GM12878 (cell line): ENCODE measurements around the gene PIEZO2. TPM values are rescaled to one million over a fixed set of nuclear protein-coding genes. Genes with fewer than 3 reads are reported as not detected.

Experiments
- ATAC-seq: fragments of 200-7000 bp; cut with Tn5 transposase; 3 replicates; pipeline ENCODE4 v1.9.1; 2020; ENCODE audit warnings: mild to moderate bottlenecking, moderate library complexity
- BruUV-seq: library from RNA; stranded (reverse); fragments of 400-500 nt; replicated peaks from 2 replicates; lab custom pipeline; 2021; lab: Mats Ljungman, UMichigan
- CTCF ChIA-PET: fragments of 300-600 bp; sonication (Branson Sonifier 250); formaldehyde crosslinking; extraction: SDS; loops from one replicate; lab custom pipeline; 2021; ENCODE audit warnings: inconsistent platforms; lab: Yijun Ruan, JAX
- POLR2A ChIA-PET: fragments of 350-600 bp; formaldehyde crosslinking; extraction: SDS; loops from one replicate; lab custom pipeline; 2021; ENCODE audit warnings: inconsistent platforms; lab: Charles Lee
- RAD21 ChIA-PET: fragments of 300-600 bp; sonication (Branson Sonifier 250); formaldehyde crosslinking; loops from one replicate; lab custom pipeline; 2023; ENCODE audit warnings: antibody characterized with exemption; ENCODE audit not compliant: unreplicated experiment; lab: Charles Lee
- SMC1A ChIA-PET: fragments of 300-600 bp; sonication (Branson Sonifier 250); formaldehyde crosslinking; loops from one replicate; lab custom pipeline; 2023; ENCODE audit not compliant: unreplicated experiment, uncharacterized antibody; lab: Charles Lee
- DNase-seq: peaks from one replicate; pipeline ENCODE4 v3.0.0-alpha.2; 2011; ENCODE audit warnings: low read depth, low spot score
- FAIRE-seq: peaks from 3 replicates; lab custom pipeline; 2011; peaks lifted over from hg19 to GRCh38; lab: Jason Lieb, UNC
- H2AFZ ChIP-seq: 2 replicates; pipeline ENCODE4 v1.6.0; 2011; ENCODE audit warnings: low read depth, low read length, control low read depth; ENCODE audit not compliant: control insufficient read depth
- H3K27ac ChIP-seq: 2 replicates; pipeline ENCODE4 v1.5.1; 2011; ENCODE audit warnings: control low read depth; ENCODE audit not compliant: control insufficient read depth, insufficient read depth
- H3K27me3 ChIP-seq, 2 experiments: replicated peaks in 1 of 2; 2 replicates each; pipeline versions ENCODE4 v1.6.0 to v1.6.1; 2011; ENCODE audit warnings: low read length in 1 of 2; ENCODE audit not compliant: control insufficient read depth in 2 of 2, insufficient read depth in 2 of 2
- H3K36me3 ChIP-seq, 2 experiments: 2 replicates each; pipeline ENCODE4 v1.5.1; 2011; ENCODE audit warnings: low read length in 1 of 2; ENCODE audit not compliant: control insufficient read depth in 2 of 2, insufficient read depth in 2 of 2
- H3K4me1 ChIP-seq: 2 replicates; pipeline ENCODE4 v1.6.1; 2011; ENCODE audit warnings: mild to moderate bottlenecking, low read length, moderate library complexity, mixed read lengths; ENCODE audit not compliant: control insufficient read depth, insufficient read depth
- H3K4me2 ChIP-seq: 2 replicates; pipeline ENCODE4 v1.6.0; 2011; ENCODE audit warnings: control low read depth; ENCODE audit not compliant: control insufficient read depth, insufficient read depth
- H3K4me3 ChIP-seq: fragments of 200-600 bp; sonication (generic); 2 replicates; pipeline ENCODE4 v1.5.1; 2016
- H3K79me2 ChIP-seq: 2 replicates; pipeline ENCODE4 v1.6.0; 2011; ENCODE audit warnings: low read length; ENCODE audit not compliant: control insufficient read depth, insufficient read depth
- H3K9ac ChIP-seq: 2 replicates; pipeline ENCODE4 v1.8.0; 2011; ENCODE audit warnings: low read length, control low read depth, mixed read lengths; ENCODE audit not compliant: control insufficient read depth, insufficient read depth
- H3K9me3 ChIP-seq: replicated peaks from 3 replicates; pipeline ENCODE4 v1.5.1; 2011; ENCODE audit warnings: mild to moderate bottlenecking, low read length; ENCODE audit not compliant: control insufficient read depth, insufficient read depth
- H4K20me1 ChIP-seq: 2 replicates; pipeline ENCODE4 v1.6.0; 2011; ENCODE audit not compliant: control insufficient read depth, insufficient read depth
- CREB1 ChIP-seq: IDR thresholded peaks from 2 replicates; pipeline ENCODE4 v1.6.1; 2012; ENCODE audit warnings: low read depth, mild to moderate bottlenecking, inconsistent platforms
- IRF5 ChIP-seq: fragments of 450-650 bp; IDR thresholded peaks from 2 replicates; pipeline ENCODE4 v1.6.1; 2017; ENCODE audit warnings: borderline replicate concordance
- POLR2A ChIP-seq: IDR thresholded peaks from 2 replicates; pipeline ENCODE4 v1.6.1; 2011; ENCODE audit warnings: low read depth, mild to moderate bottlenecking, low read length
- POU2F2 ChIP-seq: IDR thresholded peaks from 3 replicates; pipeline ENCODE4 v1.6.1; 2011; ENCODE audit warnings: low read depth, mild to moderate bottlenecking, low read length, borderline replicate concordance
- SMAD1 ChIP-seq: fragments of 450-650 bp; IDR thresholded peaks from 2 replicates; pipeline ENCODE4 v1.6.1; 2018; ENCODE audit warnings: mild to moderate bottlenecking, low read depth; ENCODE audit not compliant: partially characterized antibody
- SUPT20H ChIP-seq: IDR thresholded peaks from 2 replicates; pipeline ENCODE4 v1.6.1; 2011; ENCODE audit warnings: low read depth, mild to moderate bottlenecking, low read length, moderate library complexity, borderline replicate concordance; ENCODE audit not compliant: control insufficient read depth
- WGBS: methylation state at CpG from one replicate; pipeline ENCODE4 v1.1.6; 2016; ENCODE audit warnings: low lambda C conversion rate; ENCODE audit not compliant: insufficient replicate concordance, insufficient coverage; ENCODE audit errors: missing lambda C conversion rate; 5-methylcytosine and 5-hydroxymethylcytosine counted together
- in situ Hi-C: fragments of 300-500 bp; cut with MboI; formaldehyde crosslinking; loops from 9 replicates; pipeline ENCODE4 v1.14.3; 2018; ENCODE audit warnings: mixed read lengths
- intact Hi-C: fragments of 100-400 bp; cut with micrococcal nuclease; formaldehyde crosslinking; loops from one replicate; pipeline ENCODE4 v1.14.2; 2022; ENCODE audit not compliant: unreplicated experiment
- polyA plus RNA-seq, 11 experiments: library from polyadenylated mRNA; depleted of rRNA in 4 of 11; unstranded in 6 of 11; stranded (reverse) in 5 of 11; fragments of >200 nt; fragmentation: Nextera tagmentation in 4 of 11; fragmentation: Illumina TruSeq in 1 of 11; extraction: Ambion mirVana in 4 of 11; extraction: Trizol in 1 of 11; gene quantifications; 1 replicate in 1 of 11; 2 replicates in 10 of 11; pipeline versions ENCODE4 v1.2.1 to v1.2.3, GENCODE V29; 2011 to 2016; ENCODE audit warnings: inconsistent platforms in 2 of 11, missing spikeins in 2 of 11, low read depth in 1 of 11
- total RNA-seq, 4 experiments: library from RNA; depleted of rRNA in 3 of 4; stranded (reverse); fragments of >200 nt in 3 of 4; fragmentation: Illumina TruSeq in 1 of 4; extraction: Trizol in 1 of 4; gene quantifications; 2 replicates each; pipeline versions ENCODE4 v1.2.1 to v1.2.3, GENCODE V29; 2013 to 2021
- TF ChIP-seq, protein P1 (sequence below): fragments of 150-350 bp; IDR thresholded peaks from 2 replicates; pipeline ENCODE4 v1.6.1; 2014; ENCODE audit warnings: mild to moderate bottlenecking, low read depth, low read length
- TF ChIP-seq, protein P2 (sequence below): fragments of 450-650 bp; IDR thresholded peaks from 2 replicates; pipeline ENCODE4 v1.6.1; 2018; ENCODE audit warnings: mild to moderate bottlenecking, low read depth, moderate library complexity; ENCODE audit not compliant: partially characterized antibody

PIEZO2 gene
- total and polyA plus RNA-seq, 10 of the 15 experiments (the other 5 are each of a cell fraction or from before 2014, with no cell fraction given) = 6.7 to 42.3 (median 27.4) TPM

GRCh38 chr18:10705291-10705690 lies 444.1 kb downstream of the PIEZO2 start:
- H4K20me1 ChIP-seq = no peaks in the 10 kb centered on the region
- no peak overlapping the region for H3K9ac ChIP-seq
- WGBS = 61% methylated on average over 17 of the region's 17 CpGs
- RAD21 ChIA-PET = no interaction called here
- DNase-seq (no peak), FAIRE-seq (no peak), ATAC-seq (no peak)
- CTCF ChIA-PET = interaction anchor here (0.6 kb wide), 1 partner anchor 52 kb away, joined by 3 read pairs; no protein-coding TSS in a partner anchor
- no peak for TF ChIP-seq SMAD1
- TF ChIP-seq POLR2A = peak; percentile 40; the same call in 1 of the 2 replicates
- H3K4me2 ChIP-seq = no peak overlapping the region
- no peaks in the 10 kb centered on the region for H3K4me1 ChIP-seq
- SMC1A ChIA-PET = interaction anchor here (1.2 kb wide), 1 partner anchor 145 kb away, joined by 3 read pairs; no protein-coding TSS in a partner anchor
- intact Hi-C loops (no loop called here), in situ Hi-C loops (no loop called here)
- BruUV-seq = no TSS peak
- H3K36me3 ChIP-seq = peaks cover 0 to 12% of the 10 kb centered on the region in 2 experiments; a peak in 1 of 4 replicates
- H3K79me2 ChIP-seq = no peaks in the 10 kb centered on the region
- POLR2A ChIA-PET = no interaction called here
- H3K9me3 ChIP-seq = no peaks in the 10 kb centered on the region
- H3K27me3 ChIP-seq = no peaks in the 10 kb centered on the region
- no peak overlapping the region for H3K4me3 ChIP-seq
- H3K27ac ChIP-seq = no peak overlapping the region
- no peak overlapping the region for H2AFZ ChIP-seq

- H3K9ac ChIP-seq = no peak overlapping the region
- ChIA-PET CTCF (interaction anchor here (3.5 kb wide), 1 partner anchor 142 kb away, joined by 13 read pairs; no protein-coding TSS in a partner anchor), POLR2A (interaction anchor here (1.1 kb wide), 1 partner anchor 18 kb away, joined by 3 read pairs; no protein-coding TSS in a partner anchor), RAD21 (no interaction called here), SMC1A (interaction anchor here (1.3 kb wide), 1 partner anchor 452 kb away, joined by 4 read pairs; no protein-coding TSS in a partner anchor)
- H3K27me3 ChIP-seq = no peaks in the 10 kb centered on the region
- DNase-seq (no peak), FAIRE-seq (no peak), ATAC-seq (no peak)
- intact Hi-C loops = no loop called here
- no peaks in the 10 kb centered on the region for H3K9me3 ChIP-seq
- 44% methylated on average over 8 of the region's 8 CpGs for WGBS
- no TSS peak for BruUV-seq
- in situ Hi-C loops = no loop called here
- H3K79me2 ChIP-seq = no peaks in the 10 kb centered on the region
- no peak overlapping the region for H3K27ac ChIP-seq
- H2AFZ ChIP-seq = no peak overlapping the region
- no peak overlapping the region for H3K4me2 ChIP-seq
- H3K36me3 ChIP-seq = peaks cover 0 to 7% of the 10 kb centered on the region in 2 experiments; a peak in 1 of 4 replicates
- no peaks in the 10 kb centered on the region for H3K4me1 ChIP-seq
- H3K4me3 ChIP-seq = no peak overlapping the region
- H4K20me1 ChIP-seq = no peaks in the 10 kb centered on the region
- no peak for TF ChIP-seq CREB1
- TF ChIP-seq, protein P1, sequence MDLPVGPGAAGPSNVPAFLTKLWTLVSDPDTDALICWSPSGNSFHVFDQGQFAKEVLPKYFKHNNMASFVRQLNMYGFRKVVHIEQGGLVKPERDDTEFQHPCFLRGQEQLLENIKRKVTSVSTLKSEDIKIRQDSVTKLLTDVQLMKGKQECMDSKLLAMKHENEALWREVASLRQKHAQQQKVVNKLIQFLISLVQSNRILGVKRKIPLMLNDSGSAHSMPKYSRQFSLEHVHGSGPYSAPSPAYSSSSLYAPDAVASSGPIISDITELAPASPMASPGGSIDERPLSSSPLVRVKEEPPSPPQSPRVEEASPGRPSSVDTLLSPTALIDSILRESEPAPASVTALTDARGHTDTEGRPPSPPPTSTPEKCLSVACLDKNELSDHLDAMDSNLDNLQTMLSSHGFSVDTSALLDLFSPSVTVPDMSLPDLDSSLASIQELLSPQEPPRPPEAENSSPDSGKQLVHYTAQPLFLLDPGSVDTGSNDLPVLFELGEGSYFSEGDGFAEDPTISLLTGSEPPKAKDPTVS = no peak
- TF ChIP-seq IRF5 = no peak
- no peak for TF ChIP-seq POU2F2
- no peak for TF ChIP-seq SUPT20H
- TF ChIP-seq, protein P2, sequence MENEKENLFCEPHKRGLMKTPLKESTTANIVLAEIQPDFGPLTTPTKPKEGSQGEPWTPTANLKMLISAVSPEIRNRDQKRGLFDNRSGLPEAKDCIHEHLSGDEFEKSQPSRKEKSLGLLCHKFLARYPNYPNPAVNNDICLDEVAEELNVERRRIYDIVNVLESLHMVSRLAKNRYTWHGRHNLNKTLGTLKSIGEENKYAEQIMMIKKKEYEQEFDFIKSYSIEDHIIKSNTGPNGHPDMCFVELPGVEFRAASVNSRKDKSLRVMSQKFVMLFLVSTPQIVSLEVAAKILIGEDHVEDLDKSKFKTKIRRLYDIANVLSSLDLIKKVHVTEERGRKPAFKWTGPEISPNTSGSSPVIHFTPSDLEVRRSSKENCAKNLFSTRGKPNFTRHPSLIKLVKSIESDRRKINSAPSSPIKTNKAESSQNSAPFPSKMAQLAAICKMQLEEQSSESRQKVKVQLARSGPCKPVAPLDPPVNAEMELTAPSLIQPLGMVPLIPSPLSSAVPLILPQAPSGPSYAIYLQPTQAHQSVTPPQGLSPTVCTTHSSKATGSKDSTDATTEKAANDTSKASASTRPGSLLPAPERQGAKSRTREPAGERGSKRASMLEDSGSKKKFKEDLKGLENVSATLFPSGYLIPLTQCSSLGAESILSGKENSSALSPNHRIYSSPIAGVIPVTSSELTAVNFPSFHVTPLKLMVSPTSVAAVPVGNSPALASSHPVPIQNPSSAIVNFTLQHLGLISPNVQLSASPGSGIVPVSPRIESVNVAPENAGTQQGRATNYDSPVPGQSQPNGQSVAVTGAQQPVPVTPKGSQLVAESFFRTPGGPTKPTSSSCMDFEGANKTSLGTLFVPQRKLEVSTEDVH = no peak
These were observed 447.2 kb downstream of the PIEZO2 start for GRCh38 chr18:10702206-10702605.
